ENCODE measurements around the gene CRIP2. TPM values are rescaled to one million over a fixed set of nuclear protein-coding genes. Genes with fewer than 3 reads are reported as not detected.

CRIP2 gene
- total RNA-seq, 4 donors from 2014 or later = 44.2 to 118 (median 80.7) TPM

DNA sequence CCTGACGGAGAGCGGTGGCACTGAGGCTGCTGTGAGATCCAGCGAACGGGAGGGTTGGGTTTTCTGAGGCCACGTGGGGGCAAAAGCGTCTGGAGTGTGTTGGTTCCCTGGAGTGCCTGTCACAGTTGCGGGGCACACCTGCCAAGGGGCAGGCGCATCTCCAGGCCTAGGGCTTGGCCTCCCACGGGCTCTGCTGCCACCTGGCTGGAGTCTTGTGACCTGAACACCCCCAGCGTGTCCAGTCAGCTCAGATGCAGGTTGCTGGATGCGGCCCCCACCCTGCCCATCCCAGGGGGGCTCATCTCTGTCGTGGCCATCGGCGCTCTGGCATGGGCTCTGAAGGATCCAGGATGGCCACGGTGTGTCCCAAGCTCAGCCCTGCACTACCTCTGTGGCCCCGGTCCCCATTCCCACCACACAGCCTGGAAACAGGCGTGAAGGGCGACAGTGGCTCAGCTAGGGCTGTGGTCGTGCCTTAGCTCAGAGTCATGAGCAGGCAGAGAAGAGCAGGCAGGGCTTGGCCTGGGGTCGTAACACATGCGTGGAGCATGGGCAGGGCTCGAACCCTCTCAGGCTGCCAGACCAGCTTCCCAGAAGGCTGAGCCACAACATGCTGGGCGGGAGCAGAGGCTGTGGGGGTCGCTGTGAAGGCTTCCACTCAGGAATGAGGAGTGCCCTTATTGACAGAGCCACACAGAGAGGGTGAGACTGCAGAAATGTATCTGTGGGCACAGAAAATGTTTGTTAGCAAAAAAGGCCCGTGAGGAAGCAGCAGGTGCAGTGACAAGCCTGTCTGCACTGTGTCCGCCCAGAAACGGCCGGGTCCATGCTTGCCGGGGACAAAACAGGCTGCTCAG, 23.5 kb upstream of the CRIP2 start:
- Histone ChIP-seq H3K36me3 (peaks cover 11 to 81% (median 24%) of the 10 kb centered on the region in 3 donors), H3K4me1 (peaks cover 0 to 14% (median 0%) of the 10 kb centered on the region in 3 donors), H3K27ac (no peak overlapping the region), H3K27me3 (no peaks in the 10 kb centered on the region), H3K9me3 (no peaks in the 10 kb centered on the region), H3K4me3 (no peak overlapping the region)
- no peak for DNase-seq
- intact Hi-C loops (cut with DNase I) = no loop called here
- 83 to 88% methylated on average over 8 to 12 of the region's 29 CpGs for WGBS, 2 donors
- TF ChIP-seq, protein P1, sequence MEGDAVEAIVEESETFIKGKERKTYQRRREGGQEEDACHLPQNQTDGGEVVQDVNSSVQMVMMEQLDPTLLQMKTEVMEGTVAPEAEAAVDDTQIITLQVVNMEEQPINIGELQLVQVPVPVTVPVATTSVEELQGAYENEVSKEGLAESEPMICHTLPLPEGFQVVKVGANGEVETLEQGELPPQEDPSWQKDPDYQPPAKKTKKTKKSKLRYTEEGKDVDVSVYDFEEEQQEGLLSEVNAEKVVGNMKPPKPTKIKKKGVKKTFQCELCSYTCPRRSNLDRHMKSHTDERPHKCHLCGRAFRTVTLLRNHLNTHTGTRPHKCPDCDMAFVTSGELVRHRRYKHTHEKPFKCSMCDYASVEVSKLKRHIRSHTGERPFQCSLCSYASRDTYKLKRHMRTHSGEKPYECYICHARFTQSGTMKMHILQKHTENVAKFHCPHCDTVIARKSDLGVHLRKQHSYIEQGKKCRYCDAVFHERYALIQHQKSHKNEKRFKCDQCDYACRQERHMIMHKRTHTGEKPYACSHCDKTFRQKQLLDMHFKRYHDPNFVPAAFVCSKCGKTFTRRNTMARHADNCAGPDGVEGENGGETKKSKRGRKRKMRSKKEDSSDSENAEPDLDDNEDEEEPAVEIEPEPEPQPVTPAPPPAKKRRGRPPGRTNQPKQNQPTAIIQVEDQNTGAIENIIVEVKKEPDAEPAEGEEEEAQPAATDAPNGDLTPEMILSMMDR (IDR thresholded peaks at IDR 0.05) = no peak
- no peak for TF ChIP-seq POLR2A (IDR thresholded peaks at IDR 0.05)

DNA sequence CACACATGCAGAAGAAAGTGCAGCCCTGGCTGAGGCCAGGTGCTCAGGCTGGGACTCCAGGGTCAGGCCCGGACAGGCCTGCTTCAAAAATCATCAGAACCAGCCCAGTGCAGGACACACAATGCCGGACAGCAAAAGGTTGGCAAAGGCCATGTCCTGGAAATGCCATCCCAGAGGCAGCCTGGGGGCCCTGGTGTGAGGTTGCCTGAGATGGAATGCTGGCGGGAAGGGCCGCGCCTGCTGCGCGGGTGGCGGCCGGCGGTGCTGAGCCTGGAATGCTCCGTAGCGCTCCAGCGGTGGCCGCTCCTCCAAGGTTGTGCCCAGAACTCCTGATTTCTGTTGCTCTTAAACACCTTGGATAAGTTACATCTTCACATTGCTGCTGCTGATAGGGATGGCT, 21.7 kb upstream of the CRIP2 start:
- no peak overlapping the region for H3K27ac ChIP-seq
- WGBS, 2 donors = 42 to 93% methylated on average over 2 to 13 of the region's 14 CpGs
- DNase-seq = no peak
- intact Hi-C loops (cut with DNase I) = no loop called here
- TF ChIP-seq, protein P1 (IDR thresholded peaks at IDR 0.05) = no peak
- no peak for TF ChIP-seq POLR2A (IDR thresholded peaks at IDR 0.05)
- H3K36me3 ChIP-seq = peaks cover 11 to 88% (median 24%) of the 10 kb centered on the region in 3 donors
- H3K4me1 ChIP-seq = peaks cover 0 to 14% (median 0%) of the 10 kb centered on the region in 3 donors
- no peak overlapping the region for H3K4me3 ChIP-seq
- H3K9me3 ChIP-seq = no peaks in the 10 kb centered on the region
- H3K27me3 ChIP-seq = no peaks in the 10 kb centered on the region

DNA sequence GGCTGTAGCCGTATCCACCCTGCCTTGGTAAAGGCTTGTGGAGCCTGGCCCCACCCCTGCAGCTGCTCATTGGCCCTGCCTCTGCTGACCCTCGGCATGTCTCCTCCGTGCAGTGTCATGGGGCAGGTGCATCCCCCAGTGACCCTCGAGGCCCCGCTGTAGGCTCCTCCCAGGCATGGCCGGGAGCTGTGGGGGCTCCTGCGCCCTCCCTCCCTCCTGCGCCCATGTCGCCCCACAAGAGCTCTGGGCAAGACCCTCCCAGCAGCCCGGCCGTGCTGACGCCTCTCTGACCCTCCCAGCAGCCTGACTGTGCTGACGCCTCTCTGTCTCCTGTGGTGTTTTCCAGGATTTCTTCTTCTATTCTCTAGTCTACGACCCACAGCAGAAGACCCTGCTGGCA, 20.8 kb upstream of the CRIP2 start:
- no peak for DNase-seq
- Histone ChIP-seq H3K9me3 (no peaks in the 10 kb centered on the region), H3K4me3 (no peak overlapping the region), H3K27ac (no peak overlapping the region), H3K4me1 (peaks cover 0 to 6% (median 0%) of the 10 kb centered on the region in 3 donors), H3K27me3 (no peaks in the 10 kb centered on the region), H3K36me3 (peaks cover 11 to 97% (median 24%) of the 10 kb centered on the region in 3 donors)
- WGBS, 2 donors = 84 to 86% methylated on average over 7 to 8 of the region's 14 CpGs
- intact Hi-C loops (cut with DNase I) = no loop called here
- TF ChIP-seq POLR2A (IDR thresholded peaks at IDR 0.05) = no peak
- TF ChIP-seq, protein P1 (IDR thresholded peaks at IDR 0.05) = no peak

DNA sequence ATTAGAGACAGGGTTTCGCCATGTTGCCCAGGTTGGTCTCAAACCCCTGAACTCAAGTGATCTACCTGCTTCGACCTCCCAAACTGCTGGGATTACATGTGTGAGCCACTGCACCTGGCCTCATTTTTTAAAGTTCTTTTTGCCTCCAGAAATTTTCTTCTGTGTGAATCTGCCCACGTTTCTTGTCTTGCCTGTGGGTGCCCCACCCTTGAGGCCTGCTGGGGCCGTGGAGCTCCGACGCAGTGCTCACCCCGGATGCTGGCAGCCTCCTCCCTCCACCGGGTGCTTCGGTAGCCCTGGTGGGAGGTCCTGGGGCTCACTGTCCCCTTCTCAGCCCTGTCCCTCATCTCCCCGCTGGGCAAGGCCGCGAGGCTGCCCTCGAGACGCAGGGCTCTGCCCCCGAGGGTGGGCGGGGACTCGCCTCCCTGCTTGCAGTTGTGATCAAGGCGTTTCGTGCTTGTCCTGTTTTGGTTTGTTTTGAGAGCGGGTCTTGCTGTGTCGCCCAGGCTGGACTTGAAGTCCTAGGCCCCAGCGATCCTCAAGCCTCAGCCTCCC, 19.5 kb upstream of the CRIP2 start:
- Histone ChIP-seq H3K4me3 (no peak overlapping the region), H3K27me3 (no peaks in the 10 kb centered on the region), H3K4me1 (no peaks in the 10 kb centered on the region), H3K36me3 (peaks cover 11 to 86% (median 23%) of the 10 kb centered on the region in 3 donors), H3K27ac (no peak overlapping the region), H3K9me3 (no peaks in the 10 kb centered on the region)
- intact Hi-C loops (cut with DNase I) = no loop called here
- no peak for TF ChIP-seq POLR2A (IDR thresholded peaks at IDR 0.05)
- TF ChIP-seq, protein P1 (IDR thresholded peaks at IDR 0.05) = no peak
- no peak for DNase-seq
- 82 to 88% methylated on average over 6 to 16 of the region's 22 CpGs for WGBS, 2 donors
